Tongue (tissue), 2 donors: ENCODE data around the gene TUFM. TPM values are rescaled to one million over a fixed set of nuclear protein-coding genes. Genes with fewer than 3 reads are reported as not detected.
"Not testable (repeated sequence)": the region's sequence is repeated elsewhere in the genome, so short reads cannot be mapped to it uniquely, and the experiment has no call there.

ENCODE experiments used
- DNase-seq: peaks from one replicate; pipeline ENCODE4 v3.0.0-alpha.2; 2015
- total RNA-seq: library from RNA; depleted of rRNA; stranded (reverse); fragments of >200 nt; gene quantifications from one replicate; pipeline ENCODE4 v1.2.3, GENCODE V29; 2014

TUFM gene
- 82.1 TPM for total RNA-seq

DNA sequence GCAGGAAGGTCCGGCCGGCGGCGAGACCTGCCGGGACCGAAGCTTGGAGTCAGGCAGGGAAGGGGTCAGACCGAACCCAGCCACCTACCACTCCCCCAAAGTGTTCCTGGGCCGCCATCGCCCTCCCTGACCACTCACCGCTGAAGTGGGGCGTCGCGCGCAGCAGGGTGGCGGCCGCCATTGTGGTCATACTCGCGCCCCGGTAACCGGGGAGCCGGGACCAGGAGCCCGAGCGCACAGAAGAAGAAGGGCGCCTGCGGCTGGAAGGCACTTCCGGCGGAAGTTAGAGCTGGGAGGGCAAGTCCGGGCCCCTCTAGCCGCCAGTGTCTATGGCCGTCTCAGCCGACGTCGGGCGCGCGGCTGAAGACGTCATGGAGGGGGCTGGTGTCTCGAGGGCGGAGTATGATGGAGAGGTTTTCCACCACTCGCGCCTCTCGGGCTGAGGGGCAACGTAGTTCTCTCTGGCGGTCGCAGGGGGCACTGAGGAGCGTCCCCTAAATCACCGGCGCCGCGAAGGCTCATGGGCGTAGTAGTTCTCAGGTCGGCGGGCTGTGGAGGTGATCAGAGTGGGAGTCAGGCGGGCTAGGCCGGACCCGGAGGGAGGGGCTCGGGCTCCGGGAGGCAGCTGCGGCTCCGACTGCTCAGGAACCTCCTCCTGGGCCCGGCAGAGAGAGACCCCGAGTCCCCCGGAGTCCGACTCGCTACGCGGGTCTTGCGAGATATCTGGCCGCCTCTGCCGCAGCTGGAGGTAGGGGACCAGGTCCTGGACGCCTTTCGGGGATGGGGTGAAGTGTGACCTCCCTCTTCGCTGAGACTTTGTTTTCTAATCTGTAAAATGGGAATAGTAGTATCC is at the start of gene TUFM:
Gene TUFM, minus strand, starts transcription at position 269 of the 853 bp plus-strand sequence. Its CDS starts 79 bp downstream, at position 190.
- DNase-seq: peak; percentile 99

DNA sequence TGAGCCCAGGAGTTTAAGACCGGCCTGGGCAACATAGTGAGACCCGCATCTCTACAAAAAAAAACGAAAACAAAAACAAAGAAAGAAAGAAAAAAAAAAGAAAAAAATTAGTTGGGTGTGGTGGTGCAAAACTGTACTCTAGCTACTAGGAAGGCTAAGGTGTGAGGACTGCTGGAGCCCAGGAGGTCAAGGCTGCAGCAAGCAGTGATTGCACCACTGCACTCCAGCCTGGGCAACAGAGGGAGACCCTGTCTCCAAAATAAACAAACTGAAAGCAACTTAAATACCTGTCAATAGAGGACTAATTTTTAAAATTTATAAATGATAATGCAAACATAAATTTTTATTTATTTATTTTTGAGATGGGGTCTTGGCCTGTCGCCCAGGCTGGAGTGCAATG is 49.5 kb upstream of the TUFM start:
- DNase-seq: no peak

DNA sequence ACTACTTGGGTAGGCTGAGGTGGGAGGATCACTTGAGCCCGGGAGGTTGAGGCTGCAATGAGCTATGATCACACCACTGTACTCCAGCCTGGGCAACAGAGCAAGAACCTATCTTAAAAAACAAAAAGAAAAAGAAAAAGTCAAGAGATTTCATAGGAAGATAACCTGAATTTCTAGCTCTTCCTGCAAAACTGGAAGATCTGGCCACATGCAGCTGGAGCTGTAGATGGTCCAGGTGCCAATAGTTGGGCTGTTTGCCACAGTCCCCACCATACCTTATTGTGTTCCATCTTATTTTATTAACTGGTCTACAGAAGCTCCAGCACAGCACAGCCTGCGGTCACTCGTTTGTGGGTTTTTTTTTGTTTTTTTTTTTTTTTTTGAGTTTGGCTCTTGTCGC is 47.1 kb upstream of the TUFM start:
- DNase-seq: no peak

DNA sequence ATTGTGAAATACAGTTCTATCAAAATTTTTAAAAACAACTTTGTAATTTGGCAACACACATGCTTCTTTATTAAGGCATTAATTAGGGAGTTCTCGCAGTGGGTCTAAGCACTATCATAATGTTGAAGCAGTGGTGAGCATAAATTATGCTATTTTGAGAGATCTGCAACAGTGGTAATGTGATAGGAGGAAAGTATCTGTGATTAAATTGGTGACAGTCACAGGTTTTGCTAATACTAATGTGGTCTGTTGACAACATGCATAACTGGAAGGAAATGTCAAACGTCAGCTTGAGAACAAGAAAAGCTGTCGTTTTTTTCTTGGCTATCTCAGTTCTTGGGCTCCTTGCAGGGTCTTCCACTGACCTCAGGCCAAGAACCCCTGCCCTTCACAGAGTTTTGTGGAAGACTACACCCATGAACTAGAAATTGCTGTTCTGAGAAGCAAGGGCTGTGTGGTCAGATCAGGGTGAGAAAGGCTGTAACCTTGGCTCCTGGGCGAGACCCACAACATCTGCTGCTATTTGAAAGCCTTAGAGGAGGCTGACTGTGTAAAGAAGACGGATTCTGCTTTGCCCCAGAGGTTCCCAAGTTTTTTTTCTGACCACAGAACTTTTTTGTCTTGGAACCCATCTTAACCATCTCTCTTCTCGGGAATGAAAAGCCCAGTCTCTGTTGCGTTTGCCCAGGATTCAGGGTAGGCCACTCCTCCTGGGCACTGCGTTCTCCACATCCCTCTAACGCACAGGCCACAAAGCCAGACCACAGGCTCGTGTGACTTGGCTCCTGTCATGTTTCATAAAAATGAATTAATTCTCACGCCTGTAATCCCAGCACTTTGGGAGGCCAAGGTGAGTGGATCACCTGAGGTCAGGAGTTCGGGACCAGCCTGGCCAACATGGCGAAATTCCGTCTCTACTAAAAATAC is 46.1 kb upstream of the TUFM start:
- no peak for DNase-seq

DNA sequence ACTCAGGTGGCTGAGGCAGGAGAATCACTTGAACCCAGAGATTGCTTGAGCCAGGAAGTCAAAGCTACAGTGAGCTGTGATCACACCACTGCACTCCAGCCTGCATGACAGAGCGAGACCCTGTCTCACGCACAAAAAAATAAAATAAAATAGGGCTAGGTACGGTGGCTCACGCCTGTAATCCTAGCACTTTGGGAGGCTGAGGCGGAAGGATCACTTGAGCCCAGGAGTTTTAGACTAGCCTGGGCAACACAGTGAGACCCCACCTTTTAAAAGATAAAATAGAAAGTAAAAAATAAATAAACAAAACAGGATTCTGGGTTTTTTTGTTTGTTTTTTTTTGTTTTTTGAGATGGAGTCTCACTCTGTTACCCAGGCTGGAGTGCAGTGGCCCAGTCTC is 44.2 kb upstream of the TUFM start:
- not testable (repeated sequence) for DNase-seq

DNA sequence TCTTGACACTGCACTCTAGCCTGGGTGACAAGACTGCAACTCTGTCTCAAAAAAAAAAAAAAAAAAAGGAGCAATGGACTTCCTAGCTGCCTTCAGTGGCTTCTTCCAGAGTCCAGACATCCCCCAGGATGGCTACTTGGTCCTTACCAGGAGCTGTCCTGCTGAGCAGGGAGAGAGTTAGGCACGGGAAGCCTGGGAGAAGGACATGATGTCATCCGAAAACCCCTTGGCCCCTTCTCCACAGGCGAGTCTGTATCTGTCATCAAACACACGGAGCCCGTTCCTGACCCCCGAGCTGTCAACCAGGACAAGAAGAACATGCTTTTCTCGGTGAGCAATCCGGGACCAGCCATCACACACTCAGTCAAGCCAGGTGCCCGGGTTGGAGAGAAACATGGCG is 40.8 kb upstream of the TUFM start:
- no peak for DNase-seq

DNA sequence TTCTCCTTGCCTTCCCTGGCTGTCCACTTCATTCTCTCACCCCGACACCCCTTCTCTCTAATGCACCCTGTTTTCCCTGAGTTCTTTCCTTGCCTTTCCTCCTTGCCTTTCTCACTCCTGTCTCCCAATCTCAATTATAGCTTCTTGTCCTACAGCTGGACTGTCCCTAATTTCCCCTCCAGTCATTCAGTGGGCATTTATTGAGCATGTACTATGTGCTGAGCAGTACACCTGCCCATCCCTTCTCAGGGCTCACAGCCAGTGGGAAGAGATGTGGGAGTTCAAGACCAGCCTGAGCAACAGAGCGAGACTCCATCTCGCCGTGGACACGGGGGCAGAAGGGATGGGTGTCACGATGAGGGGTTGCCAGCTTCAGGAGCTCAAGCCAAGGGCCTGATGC is 37.9 kb upstream of the TUFM start:
- DNase-seq: no peak

DNA sequence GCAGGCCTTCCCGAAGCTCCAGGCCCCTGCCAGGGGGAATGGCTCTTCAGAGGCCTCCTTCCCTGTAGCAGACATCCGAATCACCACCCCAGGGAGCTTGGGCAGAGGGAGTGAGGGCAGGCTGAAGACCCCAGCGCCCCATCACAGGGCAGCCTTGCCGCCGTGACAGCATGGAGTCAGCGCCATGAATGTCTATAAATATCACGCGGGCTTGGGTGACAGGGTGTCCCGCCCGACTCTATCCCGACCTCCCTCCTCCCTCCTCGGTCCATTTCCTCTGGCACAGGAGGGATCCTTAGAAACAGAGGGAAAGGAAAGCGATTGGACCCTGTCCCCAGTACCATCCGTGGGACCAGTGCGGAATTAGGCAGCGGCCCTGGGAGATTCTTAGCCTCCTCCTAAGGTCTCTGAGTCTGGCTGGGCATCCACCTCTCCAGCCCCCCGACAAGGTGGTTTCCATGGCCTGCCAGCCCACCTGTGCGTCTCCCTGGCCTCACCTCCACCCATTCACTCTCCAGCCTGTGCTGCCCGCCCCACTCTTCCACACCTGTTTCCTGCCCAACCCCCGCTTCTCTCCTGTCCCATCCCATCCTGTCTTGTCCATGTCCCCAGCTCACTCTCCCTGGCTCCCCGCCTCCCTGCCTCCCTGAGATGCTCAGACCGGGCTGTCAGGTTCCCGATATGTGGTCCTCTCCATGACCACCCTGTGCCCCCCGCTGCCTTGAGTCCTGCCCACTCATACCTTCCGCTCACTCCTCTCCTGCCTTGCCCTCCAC is 37.3 kb upstream of the TUFM start:
- DNase-seq: no peak

DNA sequence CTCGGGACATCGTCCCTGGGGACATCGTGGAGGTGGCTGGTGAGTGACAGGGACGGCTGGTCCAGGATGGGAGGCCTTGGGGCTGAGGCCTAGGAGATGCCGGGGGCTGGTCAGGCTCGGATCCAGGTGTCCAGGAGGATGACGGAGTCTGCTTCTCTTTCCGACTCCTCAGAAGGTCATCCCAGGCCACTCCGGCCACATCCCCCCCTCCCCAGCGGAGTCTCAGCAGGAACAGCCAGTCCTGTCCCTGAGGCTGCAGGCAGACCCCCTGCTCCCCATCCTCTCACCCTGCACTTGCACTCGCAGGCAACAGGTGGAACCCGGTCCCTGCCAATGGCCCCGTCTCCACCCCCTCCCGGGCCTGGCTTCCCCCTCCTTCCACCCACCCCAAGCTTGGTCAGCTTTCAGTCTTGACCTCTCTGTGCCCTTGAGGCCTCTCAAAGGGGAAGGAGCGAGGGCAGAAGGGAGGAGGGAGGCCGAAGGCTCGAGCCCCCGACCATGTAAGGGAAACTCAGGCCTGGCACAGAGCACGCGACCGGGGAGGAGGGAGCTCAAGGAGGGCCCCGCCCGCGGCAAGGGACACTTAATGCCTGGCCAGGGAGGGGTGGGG is 36.5 kb upstream of the TUFM start:
- DNase-seq: peak; percentile 84

DNA sequence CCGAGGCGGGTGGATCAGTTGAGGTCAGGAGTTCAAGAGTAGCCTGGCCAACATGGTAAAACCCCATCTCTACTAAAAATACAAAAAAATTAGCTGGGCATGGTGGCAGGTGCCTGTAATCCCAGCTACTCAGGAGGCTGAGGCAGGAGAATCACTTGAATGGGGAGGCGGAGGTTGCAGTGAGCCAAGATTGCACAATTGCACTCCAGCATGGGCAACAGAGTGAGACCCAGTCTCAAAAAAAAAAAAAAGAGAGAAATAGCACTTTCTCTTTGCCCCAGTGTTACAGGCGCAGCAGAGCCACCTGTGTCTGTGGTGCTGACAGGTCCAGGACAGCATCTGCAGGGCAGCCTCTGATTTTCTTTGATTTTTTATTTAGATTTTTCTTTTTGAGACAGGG is 35.4 kb upstream of the TUFM start:
- not testable (repeated sequence) for DNase-seq

DNA sequence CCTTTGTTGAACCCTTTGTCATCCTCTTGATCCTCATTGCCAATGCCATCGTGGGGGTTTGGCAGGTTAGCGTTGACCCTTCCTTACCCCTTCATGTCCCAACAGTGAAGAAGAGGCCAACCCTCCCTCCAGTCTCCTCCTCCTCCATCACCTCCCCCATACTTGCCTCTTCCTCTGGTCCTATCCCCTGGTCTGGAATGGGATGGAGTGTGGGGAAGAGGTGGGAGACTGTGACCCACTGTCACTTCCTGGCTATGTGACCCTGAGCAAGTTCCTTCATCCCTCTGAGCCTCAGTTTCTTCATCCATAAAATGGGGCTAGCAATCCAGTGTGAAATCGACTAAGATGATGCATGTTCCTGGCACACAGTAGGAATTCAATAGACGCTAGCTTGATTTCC is 34.8 kb upstream of the TUFM start:
- no peak for DNase-seq

DNA sequence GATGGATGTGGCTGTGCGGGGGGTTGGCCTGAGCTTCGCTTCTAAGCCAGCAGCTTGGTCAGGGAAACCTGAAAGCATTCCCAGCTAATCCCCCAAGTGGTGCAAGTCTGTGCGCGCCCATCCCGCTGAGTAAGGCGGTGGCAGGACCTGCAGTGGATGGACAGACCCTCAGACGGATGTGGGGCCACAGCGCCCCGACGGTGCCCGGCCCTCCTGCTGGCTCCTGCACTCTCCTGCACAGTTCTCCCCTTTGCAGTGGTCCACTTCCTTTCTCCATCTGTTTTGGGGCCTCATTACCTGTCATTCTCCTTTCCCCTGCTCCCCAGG is 34.4 kb upstream of the TUFM start:
- no peak for DNase-seq

DNA sequence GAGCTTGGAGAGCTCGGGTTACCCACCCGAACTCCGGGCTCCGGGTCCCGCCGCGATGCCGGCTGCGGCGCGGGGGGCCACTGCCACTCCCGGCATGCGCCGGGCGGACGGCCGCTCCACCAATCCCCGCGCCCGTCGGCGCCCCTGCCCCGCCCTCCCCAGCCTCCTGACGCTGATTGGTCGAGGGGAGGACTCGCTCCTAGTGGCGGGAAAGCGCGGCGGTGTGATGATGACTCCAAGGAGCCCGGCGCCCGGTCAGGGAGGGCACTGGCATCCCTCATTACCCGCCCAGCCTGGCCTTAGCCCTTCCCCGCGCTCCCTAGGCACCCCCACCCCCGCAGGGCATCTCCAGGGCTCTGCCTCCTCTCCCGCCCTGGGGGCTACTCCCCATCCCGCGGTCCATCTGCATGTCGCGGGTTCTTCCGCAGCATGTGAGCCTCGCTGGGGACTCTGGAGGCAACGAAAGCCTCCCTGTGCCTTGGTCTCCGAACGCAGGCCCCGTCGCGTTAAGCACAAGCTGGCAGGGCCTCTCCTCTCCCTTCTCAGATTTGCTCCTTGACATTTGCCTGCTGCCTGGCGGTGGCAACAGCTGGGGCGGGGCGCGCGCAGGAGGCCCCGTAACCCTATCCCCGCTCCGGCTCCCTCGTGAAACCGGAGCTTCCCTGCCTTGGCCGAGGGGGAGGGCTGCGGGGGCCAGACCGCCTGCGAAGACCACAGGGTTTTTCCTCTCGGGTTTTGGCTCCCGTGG is 33.9 kb upstream of the TUFM start:
- peak; percentile 94 for DNase-seq

DNA sequence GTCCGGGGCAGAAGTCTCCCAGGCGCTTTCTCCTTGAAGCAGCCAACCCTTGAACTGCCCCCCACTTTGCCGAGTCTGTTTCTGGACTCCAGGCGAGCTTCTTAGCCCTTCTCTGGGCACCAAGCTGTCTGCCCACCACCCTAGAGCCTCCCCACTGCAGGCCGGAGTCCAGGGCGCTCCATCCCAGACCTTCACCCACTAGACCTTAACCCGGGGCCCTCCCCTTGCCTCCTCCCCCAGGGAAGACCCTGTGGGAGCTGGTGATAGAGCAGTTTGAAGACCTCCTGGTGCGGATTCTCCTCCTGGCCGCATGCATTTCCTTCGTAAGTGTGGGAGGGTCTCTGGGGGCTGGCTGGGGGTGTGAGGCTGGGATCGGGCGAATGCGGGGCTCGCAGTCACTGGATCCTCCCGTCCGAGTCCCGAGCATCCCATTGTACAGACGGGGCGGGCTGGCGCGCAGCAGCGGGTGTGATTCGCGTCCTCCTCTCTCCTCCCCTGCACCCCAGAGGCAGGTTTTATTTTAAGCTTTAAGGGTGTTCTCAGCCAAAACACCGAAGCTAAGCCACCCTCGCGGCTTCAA is 33.2 kb upstream of the TUFM start:
- DNase-seq: no peak

DNA sequence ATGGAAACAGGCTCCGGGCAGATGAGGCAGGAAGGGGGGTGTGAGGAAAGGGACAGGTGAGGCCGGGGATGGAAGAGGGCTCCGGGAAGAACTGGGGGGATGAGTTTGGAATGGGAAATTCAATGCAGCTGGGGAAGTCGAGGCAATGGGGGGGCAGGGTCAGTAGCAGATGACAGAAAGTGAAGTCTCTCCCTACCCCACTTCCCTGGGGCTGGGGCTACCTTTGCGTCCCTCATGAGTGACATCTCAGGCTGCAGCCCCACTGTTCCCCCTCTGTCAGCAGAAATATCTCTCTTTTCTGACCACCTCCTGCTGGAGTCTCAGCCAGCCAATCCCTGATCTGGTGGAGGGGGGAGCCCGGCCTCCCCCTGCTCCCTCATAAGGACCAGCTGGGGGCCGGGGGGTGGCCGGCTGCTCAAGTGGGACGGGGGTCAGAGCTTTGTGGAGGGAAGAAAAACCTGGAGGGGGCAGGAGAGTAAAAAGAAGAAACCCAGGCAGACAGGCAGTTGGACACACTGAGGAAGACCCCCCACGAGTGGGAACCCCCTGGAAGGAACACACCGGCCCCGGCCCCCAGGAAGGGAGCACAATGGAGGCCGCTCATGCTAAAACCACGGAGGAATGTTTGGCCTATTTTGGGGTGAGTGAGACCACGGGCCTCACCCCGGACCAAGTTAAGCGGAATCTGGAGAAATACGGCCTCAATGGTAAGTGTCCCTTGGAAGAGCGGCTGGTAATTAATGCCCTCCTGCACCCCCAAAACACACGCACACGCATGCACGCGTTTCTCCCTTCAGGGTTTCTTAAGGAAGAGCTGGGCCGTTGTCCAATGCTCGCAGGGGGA is 32.2 kb upstream of the TUFM start, which contains the start of gene ATP2A1:
Gene ATP2A1, plus strand, starts transcription at position 406 of the 844 bp plus-strand sequence. Its CDS starts 184 bp downstream, at position 590.
- DNase-seq: peak; percentile 74

DNA sequence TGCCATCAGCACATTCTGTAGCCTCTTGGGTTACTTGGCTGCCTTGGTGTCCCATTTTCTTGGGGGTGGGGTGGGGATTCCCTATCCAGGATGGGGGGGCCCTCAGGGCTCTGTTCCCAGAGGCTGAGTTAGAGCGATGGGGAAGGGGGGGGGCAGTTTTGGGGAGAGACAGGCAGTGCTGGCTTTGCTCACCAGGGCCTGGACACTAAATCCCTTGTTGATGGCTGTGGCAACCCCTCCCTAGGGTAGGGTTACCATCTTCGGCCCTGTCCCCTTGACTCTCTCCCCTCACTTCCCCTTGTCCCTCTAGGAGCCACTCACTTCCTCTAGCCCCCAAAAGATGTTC is 31.5 kb upstream of the TUFM start:
- peak; percentile 37 for DNase-seq

DNA sequence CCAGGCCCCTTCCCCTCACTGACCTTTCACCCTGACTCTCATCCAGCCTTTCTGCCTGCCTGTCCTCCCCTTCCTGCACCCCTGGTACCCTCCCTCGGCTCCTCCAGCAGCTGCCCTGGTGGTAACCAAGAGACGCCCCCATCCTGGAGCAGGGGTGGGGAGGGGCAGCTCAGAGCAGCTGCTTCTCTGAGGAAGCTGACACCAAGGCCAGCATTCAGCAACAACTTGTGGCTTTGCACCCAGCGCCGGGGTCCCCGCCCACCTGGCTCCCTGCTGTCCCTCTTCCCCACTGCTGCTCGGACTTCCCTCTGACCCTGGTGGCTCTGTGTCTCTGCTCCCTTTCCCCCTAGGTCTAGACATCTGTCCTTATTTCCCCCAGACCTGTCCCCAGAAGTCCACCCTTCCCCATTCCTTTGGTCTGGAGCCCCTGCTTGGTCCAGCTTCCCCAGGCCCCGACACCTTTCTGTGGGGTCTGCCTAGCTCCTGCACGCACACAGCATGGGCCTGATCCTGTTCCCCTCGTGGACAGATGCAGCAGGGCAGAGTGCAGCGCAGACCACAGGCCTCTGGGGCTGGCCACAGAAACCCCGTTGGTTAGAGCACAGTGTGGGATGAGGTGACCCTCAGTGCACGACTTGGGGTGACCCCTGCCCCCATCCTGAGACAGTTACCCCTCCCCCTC is 31.0 kb upstream of the TUFM start:
- DNase-seq: peak; percentile 85

DNA sequence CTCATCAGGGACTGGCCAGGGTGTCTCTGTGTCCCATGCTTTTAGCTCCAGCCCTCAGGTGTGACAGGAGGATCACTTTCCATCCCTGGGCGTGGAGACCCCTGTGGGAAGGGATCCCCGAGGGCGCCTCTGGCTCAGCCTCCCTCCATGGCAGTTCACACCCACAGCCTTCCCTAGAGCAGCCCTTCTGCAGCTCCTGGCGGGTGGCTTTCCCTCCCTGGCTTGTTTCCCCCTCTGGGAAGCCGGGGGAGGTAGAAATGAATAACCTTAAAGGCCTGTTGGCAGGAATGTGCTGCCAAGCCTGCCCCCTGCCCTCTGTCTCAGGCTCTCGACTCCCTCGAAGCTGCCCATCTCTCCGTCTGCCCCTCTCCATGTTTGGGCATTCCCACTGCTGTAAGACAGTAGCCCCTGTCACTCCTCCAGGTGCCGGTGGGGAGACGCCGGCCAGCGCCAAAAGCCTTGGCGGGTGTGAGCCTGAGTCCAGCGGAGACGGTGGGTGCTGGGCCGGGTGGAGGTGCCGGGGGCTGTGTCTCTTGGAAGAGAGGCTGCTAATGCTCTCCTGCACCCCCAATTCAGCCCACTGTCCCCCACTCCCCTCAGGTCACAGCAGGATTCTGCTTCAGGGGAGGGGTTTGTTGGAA is 30.0 kb upstream of the TUFM start:
- DNase-seq: peak; percentile 28
